ENCODE measurements around the gene ACTN4.

Gene ACTN4

GRCh38 chr19:38701455-38702063 is 54.1 kb downstream of the ACTN4 start:
- Histone ChIP-seq H3K36me3 (ENCODE audit: control insufficient read depth, insufficient read depth, low read length) (peaks cover 57% of the 10 kb centered on the region), H3K27me3 (replicated peaks; ENCODE audit: control insufficient read depth, insufficient read depth, low read length, poor library complexity, severe bottlenecking) (no peaks in the 10 kb centered on the region), H3K27ac (ENCODE audit: insufficient read depth, low read length, poor library complexity, severe bottlenecking) (no peak overlapping the region), H3K4me3 (ENCODE audit: insufficient read depth, low read depth, low read length, poor library complexity, severe bottlenecking) (no peak overlapping the region), H3K4me1 (ENCODE audit: control insufficient read depth, insufficient read depth, low read length, poor library complexity, severe bottlenecking) (peaks cover 8% of the 10 kb centered on the region), H3K9me3 (ENCODE audit: control insufficient read depth, low read length) (no peaks in the 10 kb centered on the region)
- no peak for DNase-seq

GRCh38 chr19:38702278-38702677 is 54.8 kb downstream of the ACTN4 start:
- Histone ChIP-seq H3K9me3 (ENCODE audit: control insufficient read depth, low read length) (no peaks in the 10 kb centered on the region), H3K36me3 (ENCODE audit: control insufficient read depth, insufficient read depth, low read length) (peaks cover 64% of the 10 kb centered on the region), H3K4me1 (ENCODE audit: control insufficient read depth, insufficient read depth, low read length, poor library complexity, severe bottlenecking) (peaks cover 8% of the 10 kb centered on the region), H3K27ac (ENCODE audit: insufficient read depth, low read length, poor library complexity, severe bottlenecking) (no peak overlapping the region), H3K4me3 (ENCODE audit: insufficient read depth, low read depth, low read length, poor library complexity, severe bottlenecking) (no peak overlapping the region), H3K27me3 (replicated peaks; ENCODE audit: control insufficient read depth, insufficient read depth, low read length, poor library complexity, severe bottlenecking) (no peaks in the 10 kb centered on the region)
- no peak for DNase-seq

- Histone ChIP-seq H3K27me3 (replicated peaks; ENCODE audit: control insufficient read depth, insufficient read depth, low read length, poor library complexity, severe bottlenecking) (no peaks in the 10 kb centered on the region), H3K36me3 (ENCODE audit: control insufficient read depth, insufficient read depth, low read length) (peaks cover 76% of the 10 kb centered on the region), H3K4me1 (ENCODE audit: control insufficient read depth, insufficient read depth, low read length, poor library complexity, severe bottlenecking) (no peaks in the 10 kb centered on the region), H3K27ac (ENCODE audit: insufficient read depth, low read length, poor library complexity, severe bottlenecking) (no peak overlapping the region), H3K9me3 (ENCODE audit: control insufficient read depth, low read length) (no peaks in the 10 kb centered on the region), H3K4me3 (ENCODE audit: insufficient read depth, low read depth, low read length, poor library complexity, severe bottlenecking) (no peak overlapping the region)
- DNase-seq = no peak
Measured at GRCh38 chr19:38703509-38703908, 56.1 kb downstream of the ACTN4 start.

- H3K4me1 ChIP-seq (ENCODE audit: control insufficient read depth, insufficient read depth, low read length, poor library complexity, severe bottlenecking) = no peaks in the 10 kb centered on the region
- no peaks in the 10 kb centered on the region for H3K27me3 ChIP-seq (replicated peaks; ENCODE audit: control insufficient read depth, insufficient read depth, low read length, poor library complexity, severe bottlenecking)
- H3K36me3 ChIP-seq (ENCODE audit: control insufficient read depth, insufficient read depth, low read length) = peaks cover 86% of the 10 kb centered on the region
- DNase-seq = no peak
- H3K9me3 ChIP-seq (ENCODE audit: control insufficient read depth, low read length) = no peaks in the 10 kb centered on the region
- no peak overlapping the region for H3K4me3 ChIP-seq (ENCODE audit: insufficient read depth, low read depth, low read length, poor library complexity, severe bottlenecking)
- no peak overlapping the region for H3K27ac ChIP-seq (ENCODE audit: insufficient read depth, low read length, poor library complexity, severe bottlenecking)
Measured at GRCh38 chr19:38704488-38705026, 57.1 kb downstream of the ACTN4 start.

GRCh38 chr19:38705197-38706019 is 58.0 kb downstream of the ACTN4 start:
- Histone ChIP-seq H3K27me3 (replicated peaks; ENCODE audit: control insufficient read depth, insufficient read depth, low read length, poor library complexity, severe bottlenecking) (no peaks in the 10 kb centered on the region), H3K36me3 (ENCODE audit: control insufficient read depth, insufficient read depth, low read length) (peaks cover 94% of the 10 kb centered on the region), H3K9me3 (ENCODE audit: control insufficient read depth, low read length) (no peaks in the 10 kb centered on the region), H3K4me3 (ENCODE audit: insufficient read depth, low read depth, low read length, poor library complexity, severe bottlenecking) (no peak overlapping the region), H3K27ac (ENCODE audit: insufficient read depth, low read length, poor library complexity, severe bottlenecking) (no peak overlapping the region), H3K4me1 (ENCODE audit: control insufficient read depth, insufficient read depth, low read length, poor library complexity, severe bottlenecking) (no peaks in the 10 kb centered on the region)
- DNase-seq = no peak

- DNase-seq = no peak
- Histone ChIP-seq H3K4me1 (ENCODE audit: control insufficient read depth, insufficient read depth, low read length, poor library complexity, severe bottlenecking) (no peaks in the 10 kb centered on the region), H3K36me3 (ENCODE audit: control insufficient read depth, insufficient read depth, low read length) (peaks cover 96% of the 10 kb centered on the region), H3K9me3 (ENCODE audit: control insufficient read depth, low read length) (no peaks in the 10 kb centered on the region), H3K4me3 (ENCODE audit: insufficient read depth, low read depth, low read length, poor library complexity, severe bottlenecking) (no peak overlapping the region), H3K27me3 (replicated peaks; ENCODE audit: control insufficient read depth, insufficient read depth, low read length, poor library complexity, severe bottlenecking) (no peaks in the 10 kb centered on the region), H3K27ac (ENCODE audit: insufficient read depth, low read length, poor library complexity, severe bottlenecking) (no peak overlapping the region)
Measured at GRCh38 chr19:38706792-38707511, 59.5 kb downstream of the ACTN4 start.

GRCh38 chr19:38707512-38708114 is 60.2 kb downstream of the ACTN4 start:
- Histone ChIP-seq H3K36me3 (ENCODE audit: control insufficient read depth, insufficient read depth, low read length) (peaks cover 96% of the 10 kb centered on the region), H3K9me3 (ENCODE audit: control insufficient read depth, low read length) (no peaks in the 10 kb centered on the region), H3K27me3 (replicated peaks; ENCODE audit: control insufficient read depth, insufficient read depth, low read length, poor library complexity, severe bottlenecking) (no peaks in the 10 kb centered on the region), H3K4me1 (ENCODE audit: control insufficient read depth, insufficient read depth, low read length, poor library complexity, severe bottlenecking) (no peaks in the 10 kb centered on the region), H3K27ac (ENCODE audit: insufficient read depth, low read length, poor library complexity, severe bottlenecking) (no peak overlapping the region), H3K4me3 (ENCODE audit: insufficient read depth, low read depth, low read length, poor library complexity, severe bottlenecking) (no peak overlapping the region)
- DNase-seq = no peak

- no peaks in the 10 kb centered on the region for H3K9me3 ChIP-seq (ENCODE audit: control insufficient read depth, low read length)
- peaks cover 90% of the 10 kb centered on the region for H3K36me3 ChIP-seq (ENCODE audit: control insufficient read depth, insufficient read depth, low read length)
- no peaks in the 10 kb centered on the region for H3K4me1 ChIP-seq (ENCODE audit: control insufficient read depth, insufficient read depth, low read length, poor library complexity, severe bottlenecking)
- DNase-seq = no peak
- no peaks in the 10 kb centered on the region for H3K27me3 ChIP-seq (replicated peaks; ENCODE audit: control insufficient read depth, insufficient read depth, low read length, poor library complexity, severe bottlenecking)
- H3K4me3 ChIP-seq (ENCODE audit: insufficient read depth, low read depth, low read length, poor library complexity, severe bottlenecking) = no peak overlapping the region
- no peak overlapping the region for H3K27ac ChIP-seq (ENCODE audit: insufficient read depth, low read length, poor library complexity, severe bottlenecking)
Measured at GRCh38 chr19:38708413-38709024, 61.1 kb downstream of the ACTN4 start.

GRCh38 chr19:38709119-38709518 is 61.7 kb downstream of the ACTN4 start:
- Histone ChIP-seq H3K9me3 (ENCODE audit: control insufficient read depth, low read length) (no peaks in the 10 kb centered on the region), H3K4me3 (ENCODE audit: insufficient read depth, low read depth, low read length, poor library complexity, severe bottlenecking) (no peak overlapping the region), H3K36me3 (ENCODE audit: control insufficient read depth, insufficient read depth, low read length) (peaks cover 90% of the 10 kb centered on the region), H3K27me3 (replicated peaks; ENCODE audit: control insufficient read depth, insufficient read depth, low read length, poor library complexity, severe bottlenecking) (no peaks in the 10 kb centered on the region), H3K27ac (ENCODE audit: insufficient read depth, low read length, poor library complexity, severe bottlenecking) (no peak overlapping the region), H3K4me1 (ENCODE audit: control insufficient read depth, insufficient read depth, low read length, poor library complexity, severe bottlenecking) (no peaks in the 10 kb centered on the region)
- no peak for DNase-seq
